CD4-positive, alpha-beta memory T cell (primary cell): ENCODE measurements around the gene RGPD8. TPM values are rescaled to one million over a fixed set of nuclear protein-coding genes. Genes with fewer than 3 reads are reported as not detected.

Experiments used
- CTCF ChIA-PET: fragments of 350-600 bp; sonication (Branson Sonifier 250); formaldehyde crosslinking; loops from one replicate; lab custom pipeline; 2021; ENCODE audit warnings: inconsistent platforms; ENCODE audit not compliant: partially characterized antibody; lab: Charles Lee
- POLR2A ChIA-PET: fragments of 350-600 bp; sonication (Branson Sonifier 250); formaldehyde crosslinking; loops from one replicate; lab custom pipeline; 2021; ENCODE audit not compliant: partially characterized antibody; lab: Charles Lee
- DNase-seq, 5 donors: peaks; one replicate each; pipeline versions ENCODE4 v3.0.0 to v3.0.0-alpha.2; 2020 to 2022; ENCODE audit warnings: mixed read lengths in 1 of 5
- H3K27ac ChIP-seq: one replicate; pipeline ENCODE4 v1.7.0; 2013; ENCODE audit warnings: low read depth, low read length
- H3K27me3 ChIP-seq: 2 replicates; pipeline ENCODE4 v1.7.0; 2013; ENCODE audit warnings: mild to moderate bottlenecking, low read length, moderate library complexity; ENCODE audit not compliant: insufficient read depth
- H3K36me3 ChIP-seq: 2 replicates; pipeline ENCODE4 v1.7.0; 2013; ENCODE audit warnings: mild to moderate bottlenecking, low read length, moderate library complexity; ENCODE audit not compliant: insufficient read depth
- H3K4me1 ChIP-seq: 2 replicates; pipeline ENCODE4 v1.7.0; 2013; ENCODE audit warnings: mild to moderate bottlenecking, low read length, moderate library complexity; ENCODE audit not compliant: insufficient read depth
- H3K4me3 ChIP-seq, 2 donors: one replicate each; pipeline ENCODE4 v1.7.0; 2013; ENCODE audit warnings: low read length in 2 of 2, mild to moderate bottlenecking in 1 of 2
- H3K9me3 ChIP-seq, 2 donors: one replicate each; pipeline ENCODE4 v1.7.0; 2013; ENCODE audit warnings: low read length in 2 of 2, control low read depth in 1 of 2; ENCODE audit not compliant: control insufficient read depth in 1 of 2
- H3K27ac Mint-ChIP-seq, 7 donors: one replicate each; pipeline ENCODE4 v1.8.0; 2020 to 2021; ENCODE audit warnings: mixed read lengths in 7 of 7, mild to moderate bottlenecking in 6 of 7, inconsistent platforms in 3 of 7, moderate library complexity in 3 of 7
- H3K27me3 Mint-ChIP-seq, 2 donors: one replicate each; pipeline ENCODE4 v1.8.0; 2020 to 2021; ENCODE audit warnings: mixed read lengths in 2 of 2
- H3K36me3 Mint-ChIP-seq, 2 donors: one replicate each; pipeline ENCODE4 v1.8.0; 2020 to 2021; ENCODE audit warnings: mixed read lengths in 2 of 2, inconsistent platforms in 1 of 2, mild to moderate bottlenecking in 1 of 2
- H3K4me1 Mint-ChIP-seq, 4 donors: one replicate each; pipeline ENCODE4 v1.8.0; 2020 to 2021; ENCODE audit warnings: mixed read lengths in 4 of 4, mild to moderate bottlenecking in 1 of 4
- H3K4me3 Mint-ChIP-seq, 8 donors: one replicate each; pipeline ENCODE4 v1.8.0; 2020 to 2021; ENCODE audit warnings: mixed read lengths in 8 of 8, mild to moderate bottlenecking in 7 of 8, moderate library complexity in 6 of 8, inconsistent platforms in 3 of 8
- H3K9me3 Mint-ChIP-seq, 8 donors: one replicate each; pipeline ENCODE4 v1.8.0; 2020 to 2021; ENCODE audit warnings: mixed read lengths in 8 of 8, mild to moderate bottlenecking in 5 of 8, inconsistent platforms in 3 of 8, moderate library complexity in 1 of 8
- intact Hi-C: fragments of 100-400 bp; cut with micrococcal nuclease; formaldehyde crosslinking; loops from one replicate; pipeline ENCODE4 v1.15.1; 2023
- polyA plus RNA-seq, 2 donors: library from polyadenylated mRNA; unstranded; fragments of 300-500 nt; fragmentation: Illumina TruSeq; gene quantifications; one replicate each; pipeline ENCODE4 v1.2.3, GENCODE V29; 2021
- total RNA-seq, 2 experiments: library from RNA; stranded (reverse); gene quantifications; one replicate each; pipeline ENCODE4 v1.2.3, GENCODE V29; 2021

RGPD8 gene
- total and polyA plus RNA-seq, 4 experiments from 2014 or later: 1.9 to 30.1 (median 17.4) TPM

- Mint-ChIP-seq H3K4me1 (no peaks in the 10 kb centered on the region), H3K4me3 (no peak overlapping the region), H3K9me3 (no peaks in the 10 kb centered on the region), H3K27ac (peak overlapping the region in 1 of 7 donors; percentile 15), H3K36me3 (peaks cover 28 to 37% of the 10 kb centered on the region in 2 donors), H3K27me3 (no peaks in the 10 kb centered on the region)
- DNase-seq: no peak
- no peaks in the 10 kb centered on the region for H3K36me3 ChIP-seq
- H3K27ac ChIP-seq: no peak overlapping the region
- POLR2A ChIA-PET: no interaction called here
- no peaks in the 10 kb centered on the region for H3K27me3 ChIP-seq
- H3K4me1 ChIP-seq: no peaks in the 10 kb centered on the region
- no peaks in the 10 kb centered on the region for H3K9me3 ChIP-seq
- intact Hi-C loops: no loop called here
- CTCF ChIA-PET: interaction anchor here (1.6 kb wide), 1 partner anchor 73 kb away, joined by 5 read pairs; no protein-coding TSS in a partner anchor
- H3K4me3 ChIP-seq: no peak overlapping the region
Observed at GRCh38 chr2:112332123-112332696, 101.2 kb downstream of the RGPD8 start.

GRCh38 chr2:112322919-112323318 is 110.5 kb downstream of the RGPD8 start:
- intact Hi-C loops: no loop called here
- Mint-ChIP-seq H3K36me3 (peaks cover 43 to 48% of the 10 kb centered on the region in 2 donors), H3K9me3 (no peaks in the 10 kb centered on the region), H3K4me3 (no peak overlapping the region), H3K27ac (peak overlapping the region in 1 of 7 donors; percentile 42), H3K27me3 (no peaks in the 10 kb centered on the region), H3K4me1 (no peaks in the 10 kb centered on the region)
- Histone ChIP-seq H3K9me3 (no peaks in the 10 kb centered on the region), H3K4me1 (no peaks in the 10 kb centered on the region), H3K27ac (no peak overlapping the region), H3K4me3 (no peak overlapping the region), H3K36me3 (peaks cover 19% of the 10 kb centered on the region), H3K27me3 (no peaks in the 10 kb centered on the region)
- DNase-seq: no peak
- ChIA-PET POLR2A (no interaction called here), CTCF (no interaction called here)

- ChIA-PET POLR2A (no interaction called here), CTCF (interaction anchor here (0.7 kb wide), 1 partner anchor 177 kb away, joined by 3 read pairs; no protein-coding TSS in a partner anchor)
- H3K36me3 ChIP-seq: peaks cover 19% of the 10 kb centered on the region
- H3K4me3 ChIP-seq: no peak overlapping the region
- H3K36me3 Mint-ChIP-seq: peaks cover 41 to 45% of the 10 kb centered on the region in 2 donors
- H3K4me1 ChIP-seq: no peaks in the 10 kb centered on the region
- no peak overlapping the region for H3K4me3 Mint-ChIP-seq
- intact Hi-C loops: no loop called here
- no peak for DNase-seq
- H3K27ac Mint-ChIP-seq: no peak overlapping the region
- no peak overlapping the region for H3K27ac ChIP-seq
- no peaks in the 10 kb centered on the region for H3K9me3 ChIP-seq
- no peaks in the 10 kb centered on the region for H3K27me3 Mint-ChIP-seq
- H3K27me3 ChIP-seq: no peaks in the 10 kb centered on the region
- H3K9me3 Mint-ChIP-seq: no peaks in the 10 kb centered on the region
- H3K4me1 Mint-ChIP-seq: no peaks in the 10 kb centered on the region
Observed at GRCh38 chr2:112321375-112322320, 111.8 kb downstream of the RGPD8 start.

Other genes with a start within 250 kb of the RGPD8 start
- 10 to 100 TPM; 17.9 to 18.9 TPM for gene ZC3H8, start 178.6 kb downstream of the RGPD8 start, total RNA-seq
- 10 to 100 TPM in 1 of 2 donors, 1 to 10 TPM in 1; 8.4 to 17.3 TPM for gene ZC3H8, start 178.6 kb downstream of the RGPD8 start, polyA plus RNA-seq
- 10 to 100 TPM; 36.8 to 43.2 TPM for gene ZC3H6, start 158.0 kb downstream of the RGPD8 start, total RNA-seq
- gene ZC3H6, start 158.0 kb downstream of the RGPD8 start, polyA plus RNA-seq: 1 to 10 TPM; 4.6 to 7.7 TPM
- gene TTL, start 48.5 kb upstream of the RGPD8 start, total RNA-seq: 10 to 100 TPM; 22.3 to 23.3 TPM
- gene TTL, start 48.5 kb upstream of the RGPD8 start, polyA plus RNA-seq: 1 to 10 TPM; 1.8 to 5.4 TPM
- gene POLR1B, start 108.8 kb upstream of the RGPD8 start, total RNA-seq: 10 to 100 TPM; 29.7 to 31.3 TPM
- gene POLR1B, start 108.8 kb upstream of the RGPD8 start, polyA plus RNA-seq: 10 to 100 TPM; 18.4 to 25.4 TPM
- gene CHCHD5, start 151.0 kb upstream of the RGPD8 start, total RNA-seq: 10 to 100 TPM; 23.3 to 24.9 TPM
- 10 to 100 TPM; 40.2 to 71.1 TPM for gene CHCHD5, start 151.0 kb upstream of the RGPD8 start, polyA plus RNA-seq
- 10 to 100 TPM; 93.5 to 94.0 TPM for gene SLC20A1, start 212.3 kb upstream of the RGPD8 start, total RNA-seq
- 10 to 100 TPM; 25.5 to 36.7 TPM for gene SLC20A1, start 212.3 kb upstream of the RGPD8 start, polyA plus RNA-seq